ENCODE results near the gene TRIP12. TPM values are rescaled to one million over a fixed set of nuclear protein-coding genes. Genes with fewer than 3 reads are reported as not detected.

TRIP12 gene
- total and polyA plus RNA-seq, 2 of the 13 experiments (the other 11 are each of a cell fraction or from before 2014, with no cell fraction given), result 72.1 to 153 TPM

GRCh38 chr2:229922449-229923386, 909 bp upstream of the TRIP12 start, which contains the start of gene FBXO36 (continued):
- peak; percentile 79; the same call in 1 of the 2 replicates for TF ChIP-seq ZNF124 (CRISPR knock-in tag; IDR thresholded peaks at IDR 0.05)
- TF ChIP-seq ZNF678 (CRISPR knock-in tag; IDR thresholded peaks at IDR 0.05), result no peak
- 0 out of 2 replicates have a peak, but pooled peaks have one; percentile 76 for TF ChIP-seq THAP9 (CRISPR knock-in tag; IDR thresholded peaks at IDR 0.05; ENCODE audit: borderline replicate concordance)
- peak; percentile 65; the same call in 1 of the 2 replicates for TF ChIP-seq AKNA (CRISPR knock-in tag; IDR thresholded peaks at IDR 0.05; ENCODE audit: borderline replicate concordance)
- no peak for TF ChIP-seq ZNF776 (CRISPR knock-in tag; IDR thresholded peaks at IDR 0.05)
- no peak; the same call in 1 of the 2 replicates for TF ChIP-seq BRD4 (CRISPR knock-in tag; IDR thresholded peaks at IDR 0.05)
- TF ChIP-seq YEATS4 (CRISPR knock-in tag; IDR thresholded peaks at IDR 0.05; ENCODE audit: borderline replicate concordance), result no peak
- TF ChIP-seq ZNF7 (CRISPR knock-in tag; IDR thresholded peaks at IDR 0.05), result no peak
- TF ChIP-seq ZSCAN31 (CRISPR knock-in tag; IDR thresholded peaks at IDR 0.05; ENCODE audit: low read depth), result peak; percentile 64
- no peak for TF ChIP-seq GATA4 (IDR thresholded peaks at IDR 0.05; ENCODE audit: borderline replicate concordance, low read depth)
- TF ChIP-seq CAMTA2 (CRISPR knock-in tag; IDR thresholded peaks at IDR 0.05; ENCODE audit: borderline replicate concordance), result no peak
- peak; percentile 71; the same call in 1 of the 2 replicates for TF ChIP-seq ZNF280B (CRISPR knock-in tag; IDR thresholded peaks at IDR 0.05; ENCODE audit: borderline replicate concordance)
- TF ChIP-seq SOX5 (CRISPR knock-in tag; IDR thresholded peaks at IDR 0.05; ENCODE audit: borderline replicate concordance), result no peak
- 0 out of 2 replicates have a peak, but pooled peaks have one; percentile 62 for TF ChIP-seq LBX2 (CRISPR knock-in tag; IDR thresholded peaks at IDR 0.05; ENCODE audit: borderline replicate concordance)
- TF ChIP-seq MTERF4 (CRISPR knock-in tag; IDR thresholded peaks at IDR 0.05), result no peak
- 0 out of 2 replicates have a peak, but pooled peaks have one; percentile 63 for TF ChIP-seq ZNF839 (CRISPR knock-in tag; IDR thresholded peaks at IDR 0.05; ENCODE audit: borderline replicate concordance)
